GM23248 (cell line): ENCODE data around the gene LLGL1. TPM values are rescaled to one million over a fixed set of nuclear protein-coding genes. Genes with fewer than 3 reads are reported as not detected.

ENCODE experiments used
- DNase-seq: peaks from one replicate; pipeline ENCODE4 v3.0.0-alpha.2; 2015
- H2AFZ ChIP-seq: fragments of 200-600 bp; sonication (generic); 2 replicates; pipeline ENCODE4 v1.6.1; 2016; ENCODE audit warnings: antibody characterized with exemption
- H3F3A ChIP-seq: fragments of 200-600 bp; sonication (generic); 2 replicates; pipeline ENCODE4 v1.6.1; 2016; ENCODE audit warnings: mild to moderate bottlenecking, antibody characterized with exemption, mixed run types; ENCODE audit not compliant: insufficient read depth
- H3K27ac ChIP-seq: fragments of 200-600 bp; sonication (generic); 2 replicates; pipeline ENCODE4 v1.5.1; 2016; ENCODE audit warnings: mild to moderate bottlenecking
- H3K27me3 ChIP-seq: fragments of 200-600 bp; sonication (generic); replicated peaks from 2 replicates; pipeline ENCODE4 v1.6.1; 2016; ENCODE audit warnings: mild to moderate bottlenecking; ENCODE audit not compliant: insufficient read depth
- H3K36me3 ChIP-seq: fragments of 200-600 bp; sonication (generic); 2 replicates; pipeline ENCODE4 v1.6.1; 2016; ENCODE audit warnings: low read depth, mild to moderate bottlenecking
- H3K4me1 ChIP-seq: fragments of 200-600 bp; sonication (generic); 2 replicates; pipeline ENCODE4 v1.6.1; 2016; ENCODE audit warnings: mild to moderate bottlenecking; ENCODE audit not compliant: insufficient read depth
- H3K4me2 ChIP-seq: fragments of 200-600 bp; sonication (generic); one replicate; pipeline ENCODE4 v1.6.1; 2016; ENCODE audit warnings: mild to moderate bottlenecking; ENCODE audit not compliant: unreplicated experiment
- H3K4me3 ChIP-seq: fragments of 200-600 bp; sonication (generic); 2 replicates; pipeline ENCODE4 v1.5.1; 2016; ENCODE audit warnings: mild to moderate bottlenecking
- H3K79me2 ChIP-seq: fragments of 200-600 bp; sonication (generic); 2 replicates; pipeline ENCODE4 v1.6.1; 2016; ENCODE audit warnings: mild to moderate bottlenecking; ENCODE audit not compliant: insufficient read depth
- H3K9ac ChIP-seq: fragments of 200-600 bp; sonication (generic); 2 replicates; pipeline ENCODE4 v1.6.1; 2016; ENCODE audit warnings: mild to moderate bottlenecking
- H3K9me2 ChIP-seq: fragments of 200-600 bp; sonication (generic); 2 replicates; pipeline ENCODE4 v1.6.1; 2016; ENCODE audit warnings: mixed run types, mild to moderate bottlenecking, moderate library complexity; ENCODE audit not compliant: insufficient read depth
- H3K9me3 ChIP-seq: fragments of 200-600 bp; sonication (generic); one replicate; pipeline ENCODE4 v1.6.1; 2017; ENCODE audit warnings: low read depth
- H4K20me1 ChIP-seq: fragments of 200-600 bp; sonication (generic); 2 replicates; pipeline ENCODE4 v1.6.0; 2016; ENCODE audit not compliant: insufficient read depth
- EZH2 ChIP-seq: fragments of 200-600 bp; sonication (generic); IDR thresholded peaks from 2 replicates; pipeline ENCODE4 v1.6.1; 2018; ENCODE audit warnings: antibody characterized with exemption, mild to moderate bottlenecking; ENCODE audit not compliant: insufficient read depth, poor library complexity, severe bottlenecking
- EZH2phosphoT487 ChIP-seq: fragments of 200-600 bp; sonication (generic); IDR thresholded peaks from 2 replicates; pipeline ENCODE4 v1.6.1; 2018; ENCODE audit warnings: antibody characterized with exemption, moderate library complexity, mild to moderate bottlenecking, low read depth; ENCODE audit not compliant: insufficient read depth
- WGBS, 2 experiments: methylation state at CpG; one replicate each; pipeline ENCODE4 v1.1.6; 2015 to 2017; ENCODE audit warnings: low lambda C conversion rate in 2 of 2, low coverage in 1 of 2; ENCODE audit errors: missing lambda C conversion rate in 2 of 2; 5-methylcytosine and 5-hydroxymethylcytosine counted together
- in situ Hi-C: fragments of 300-500 bp; cut with MboI; formaldehyde crosslinking; loops from 2 replicates; pipeline ENCODE4 v1.15.0; 2020
- polyA plus RNA-seq: library from polyadenylated mRNA; unstranded; fragments of >200 nt; fragmentation: Nextera tagmentation; extraction: Ambion mirVana; gene quantifications from 2 replicates; pipeline ENCODE4 v1.2.1, GENCODE V29; 2016
- total RNA-seq: library from RNA; depleted of rRNA; stranded (reverse); fragments of >200 nt; shearing (Covaris generic); gene quantifications from 2 replicates; pipeline ENCODE4 v1.2.3, GENCODE V29; 2014

The LLGL1 gene
- total and polyA plus RNA-seq, 2 experiments from 2014 or later, result 3.5 to 40.3 TPM

GRCh38 chr17:18240449-18240848, 15.0 kb downstream of the LLGL1 start:
- Histone ChIP-seq H4K20me1 (no peaks in the 10 kb centered on the region), H3K4me3 (no peak overlapping the region), H3K9me3 (no peaks in the 10 kb centered on the region), H3F3A (no peaks in the 10 kb centered on the region), H3K79me2 (no peaks in the 10 kb centered on the region), H3K4me2 (no peak overlapping the region), H3K27me3 (no peaks in the 10 kb centered on the region), H3K36me3 (peaks cover 6% of the 10 kb centered on the region; the same call in 1 of the 2 replicates), H3K4me1 (no peaks in the 10 kb centered on the region), H2AFZ (no peak overlapping the region), H3K9ac (no peak overlapping the region), H3K27ac (no peak overlapping the region), H3K9me2 (no peaks in the 10 kb centered on the region)
- in situ Hi-C loops, result no loop called here
- DNase-seq, result no peak
- WGBS, 2 experiments, result 89 to 91% methylated on average over 16 to 19 of the region's 19 CpGs
- TF ChIP-seq EZH2 (no peak), EZH2phosphoT487 (no peak)

- H3K4me2 ChIP-seq, result no peak overlapping the region
- no peaks in the 10 kb centered on the region for H4K20me1 ChIP-seq
- no peaks in the 10 kb centered on the region for H3K79me2 ChIP-seq
- no peak for DNase-seq
- 89 to 92% methylated on average over 27 to 28 of the region's 28 CpGs for WGBS, 2 experiments
- TF ChIP-seq EZH2phosphoT487 (no peak), EZH2 (no peak)
- no peaks in the 10 kb centered on the region for H3K4me1 ChIP-seq
- no peak overlapping the region for H3K9ac ChIP-seq
- no peak overlapping the region for H2AFZ ChIP-seq
- no peaks in the 10 kb centered on the region for H3F3A ChIP-seq
- no peaks in the 10 kb centered on the region for H3K27me3 ChIP-seq
- no peaks in the 10 kb centered on the region for H3K9me3 ChIP-seq
- H3K27ac ChIP-seq, result no peak overlapping the region
- H3K9me2 ChIP-seq, result no peaks in the 10 kb centered on the region
- in situ Hi-C loops, result no loop called here
- H3K4me3 ChIP-seq, result no peak overlapping the region
- peaks cover 15% of the 10 kb centered on the region; the same call in 1 of the 2 replicates for H3K36me3 ChIP-seq
Measured at GRCh38 chr17:18241229-18241871, 15.9 kb downstream of the LLGL1 start.

- H3K4me3 ChIP-seq, result no peak overlapping the region
- in situ Hi-C loops, result no loop called here
- no peaks in the 10 kb centered on the region for H3K79me2 ChIP-seq
- no peak overlapping the region for H3K9ac ChIP-seq
- no peak overlapping the region for H3K27ac ChIP-seq
- H3K4me2 ChIP-seq, result no peak overlapping the region
- no peaks in the 10 kb centered on the region for H3K4me1 ChIP-seq
- H3K36me3 ChIP-seq, result peaks cover 31% of the 10 kb centered on the region; the same call in 1 of the 2 replicates
- TF ChIP-seq EZH2phosphoT487, result no peak
- no peak for TF ChIP-seq EZH2
- no peak overlapping the region for H2AFZ ChIP-seq
- H3K27me3 ChIP-seq, result no peaks in the 10 kb centered on the region
- H3F3A ChIP-seq, result peaks cover 6% of the 10 kb centered on the region; the same call in 1 of the 2 replicates
- no peaks in the 10 kb centered on the region for H3K9me3 ChIP-seq
- DNase-seq, result peak; percentile 29
- H4K20me1 ChIP-seq, result no peaks in the 10 kb centered on the region
- H3K9me2 ChIP-seq, result no peaks in the 10 kb centered on the region
- 96 to 97% methylated on average over 21 of the region's 21 CpGs for WGBS, 2 experiments
Measured at GRCh38 chr17:18245038-18245776, 19.8 kb downstream of the LLGL1 start.

GRCh38 chr17:18246109-18246725, 20.8 kb downstream of the LLGL1 start:
- Histone ChIP-seq H3K4me2 (no peak overlapping the region), H2AFZ (no peak overlapping the region), H3K4me3 (no peak overlapping the region), H3K9ac (no peak overlapping the region), H3K9me3 (no peaks in the 10 kb centered on the region), H3F3A (peaks cover 6% of the 10 kb centered on the region; the same call in 1 of the 2 replicates), H3K27ac (no peak overlapping the region), H3K36me3 (peaks cover 36% of the 10 kb centered on the region; the same call in 1 of the 2 replicates), H3K4me1 (no peaks in the 10 kb centered on the region), H3K27me3 (no peaks in the 10 kb centered on the region), H3K79me2 (no peaks in the 10 kb centered on the region), H3K9me2 (no peaks in the 10 kb centered on the region), H4K20me1 (no peaks in the 10 kb centered on the region)
- in situ Hi-C loops, result no loop called here
- DNase-seq, result no peak
- 87 to 93% methylated on average over 24 of the region's 24 CpGs for WGBS, 2 experiments
- TF ChIP-seq EZH2phosphoT487 (no peak), EZH2 (no peak)
